HepG2 (cell line): ENCODE results near the gene PLXNA1. TPM values are rescaled to one million over a fixed set of nuclear protein-coding genes. Genes with fewer than 3 reads are reported as not detected.
A peak's percentile ranks its signal among the peaks of the same experiment; 100 is the strongest.

Experiments
- ATAC-seq: fragments of 200-7000 bp; cut with Tn5 transposase; 3 replicates; pipeline ENCODE4 v1.9.1; 2020; ENCODE audit warnings: mild to moderate bottlenecking, moderate library complexity
- BruUV-seq: library from RNA; stranded (reverse); fragments of 400-500 nt; replicated peaks from 2 replicates; lab custom pipeline; 2021; lab: Mats Ljungman, UMichigan
- CTCF ChIA-PET: fragments of 300-600 bp; formaldehyde crosslinking; extraction: SDS; loops from one replicate; lab custom pipeline; 2021; ENCODE audit warnings: low total read pairs, inconsistent platforms, low intra/inter-chr PET ratio; lab: Yijun Ruan, JAX
- POLR2A ChIA-PET: fragments of 350-600 bp; sonication (Branson Sonifier 250); formaldehyde crosslinking; loops from one replicate; lab custom pipeline; 2020; ENCODE audit warnings: antibody characterized with exemption, inconsistent platforms; lab: Yijun Ruan, JAX
- DNase-seq: peaks from one replicate; pipeline ENCODE4 v3.0.0-alpha.2; 2015; ENCODE audit warnings: low spot score
- FAIRE-seq: peaks from 3 replicates; lab custom pipeline; 2011; peaks lifted over from hg19 to GRCh38; lab: Jason Lieb, UNC
- H2AFZ ChIP-seq: one replicate; pipeline ENCODE4 v1.6.1; 2011; ENCODE audit warnings: low read length, inconsistent platforms
- H3K27ac ChIP-seq: fragments of 300-600 bp; 3 replicates; pipeline ENCODE4 v1.8.0; 2011; ENCODE audit warnings: mixed run types, mild to moderate bottlenecking, mixed read lengths, low read length, inconsistent platforms; ENCODE audit not compliant: insufficient read depth; ENCODE audit errors: extremely low read length
- H3K27me3 ChIP-seq, 2 experiments: fragments of 200-600 bp in 1 of 2; 2 replicates in 1 of 2; 3 replicates in 1 of 2; pipeline versions ENCODE4 v1.6.0 to v1.8.0; 2011; ENCODE audit warnings: low read length in 2 of 2, mild to moderate bottlenecking in 2 of 2, moderate library complexity in 2 of 2, inconsistent platforms in 1 of 2; ENCODE audit not compliant: insufficient read depth in 2 of 2, control insufficient read depth in 1 of 2
- H3K36me3 ChIP-seq, 2 experiments: fragments of 200-600 bp in 1 of 2; replicated peaks in 1 of 2; 2 replicates in 1 of 2; 3 replicates in 1 of 2; pipeline versions ENCODE4 v1.5.1 to v1.8.0; 2011; ENCODE audit warnings: low read length in 2 of 2, inconsistent platforms in 1 of 2; ENCODE audit not compliant: insufficient read depth in 2 of 2, control insufficient read depth in 1 of 2
- H3K4me1 ChIP-seq: 2 replicates; pipeline ENCODE4 v1.5.1; 2012; ENCODE audit warnings: low read length, inconsistent platforms; ENCODE audit not compliant: insufficient read depth
- H3K4me2 ChIP-seq: 2 replicates; pipeline ENCODE4 v1.6.0; 2011; ENCODE audit warnings: low read depth, low read length, inconsistent platforms
- H3K4me3 ChIP-seq, 3 experiments: fragments of 200-600 bp in 1 of 3; sonication (generic), shearing (Covaris generic) in 1 of 3; replicated peaks in 1 of 3; 2 replicates each; pipeline ENCODE4 v1.5.1; 2011 to 2016; ENCODE audit warnings: low read length in 3 of 3, inconsistent platforms in 2 of 3, low read depth in 2 of 3, mild to moderate bottlenecking in 2 of 3, control low read depth in 1 of 3, mixed read lengths in 1 of 3; ENCODE audit not compliant: insufficient read depth in 1 of 3
- H3K79me2 ChIP-seq: one replicate; pipeline ENCODE4 v1.6.1; 2011; ENCODE audit warnings: low read length, inconsistent platforms; ENCODE audit not compliant: insufficient read depth
- H3K9ac ChIP-seq: 2 replicates; pipeline ENCODE4 v1.6.0; 2011; ENCODE audit warnings: mild to moderate bottlenecking, low read depth, low read length, inconsistent platforms; ENCODE audit not compliant: insufficient read depth
- H3K9me3 ChIP-seq: 2 replicates; pipeline ENCODE4 v1.5.1; 2012; ENCODE audit warnings: mild to moderate bottlenecking, low read length
- H4K20me1 ChIP-seq: 2 replicates; pipeline ENCODE4 v1.6.0; 2011; ENCODE audit warnings: inconsistent platforms, mild to moderate bottlenecking, low read length, moderate library complexity; ENCODE audit not compliant: insufficient read depth
- ATF4 ChIP-seq, 2 experiments: fragments of 450-650 bp in 1 of 2; sonication (generic) in 1 of 2; formaldehyde crosslinking; IDR thresholded peaks; 2 replicates each; pipeline versions ENCODE4 v1.5.0 to v1.8.0; 2020 to 2022; ENCODE audit warnings: mild to moderate bottlenecking in 1 of 2, missing genetic modification reagents in 1 of 2
- ATF7 ChIP-seq, 2 experiments: fragments of 450-650 bp in 1 of 2; sonication (generic) in 1 of 2; formaldehyde crosslinking in 1 of 2; IDR thresholded peaks; 2 replicates each; pipeline versions ENCODE4 v1.4.0 to v1.6.1; 2016 to 2020; ENCODE audit warnings: antibody characterized with exemption in 1 of 2, mild to moderate bottlenecking in 1 of 2, missing genetic modification reagents in 1 of 2
- CEBPG ChIP-seq: IDR thresholded peaks from 2 replicates; pipeline ENCODE4 v1.6.1; 2016
- MAFG ChIP-seq: sonication (generic); formaldehyde crosslinking; IDR thresholded peaks from 2 replicates; pipeline ENCODE4 v1.5.1; 2020; ENCODE audit warnings: mild to moderate bottlenecking, missing genetic modification reagents
- NR0B2 ChIP-seq: sonication (generic); formaldehyde crosslinking; IDR thresholded peaks from 2 replicates; pipeline ENCODE4 v1.4.0; 2020; ENCODE audit warnings: mild to moderate bottlenecking, missing genetic modification reagents
- RERE ChIP-seq: IDR thresholded peaks from 2 replicates; pipeline ENCODE4 v1.6.1; 2016; ENCODE audit warnings: low read depth, missing genetic modification reagents, missing compliant biosample characterization
- SRF ChIP-seq: IDR thresholded peaks from 2 replicates; pipeline ENCODE4 v1.6.1; 2011; ENCODE audit warnings: mild to moderate bottlenecking, low read depth, low read length, moderate library complexity
- ZMYM3 ChIP-seq: sonication (generic); formaldehyde crosslinking; IDR thresholded peaks from 2 replicates; pipeline ENCODE4 v1.5.1; 2020; ENCODE audit warnings: mild to moderate bottlenecking, missing genetic modification reagents
- ZNF460 ChIP-seq: sonication (generic); formaldehyde crosslinking; IDR thresholded peaks from 2 replicates; pipeline ENCODE4 v1.5.1; 2020; ENCODE audit warnings: missing genetic modification reagents, mild to moderate bottlenecking, borderline replicate concordance
- ZNF510 ChIP-seq: sonication (generic); formaldehyde crosslinking; IDR thresholded peaks from 2 replicates; pipeline ENCODE4 v1.4.0; 2020; ENCODE audit warnings: low read depth, mild to moderate bottlenecking, missing genetic modification reagents
- ZNF629 ChIP-seq: sonication (generic); formaldehyde crosslinking; conservative IDR thresholded peaks from 2 replicates; pipeline ENCODE4 v1.5.0; 2020; ENCODE audit warnings: missing genetic modification reagents
- ZNF747 ChIP-seq: sonication (generic); formaldehyde crosslinking; IDR thresholded peaks from 2 replicates; pipeline ENCODE4 v1.8.1; 2023; ENCODE audit warnings: missing genetic modification reagents, mild to moderate bottlenecking, borderline replicate concordance
- ZNF770 ChIP-seq: sonication (generic); formaldehyde crosslinking; IDR thresholded peaks from 2 replicates; pipeline ENCODE4 v1.5.0; 2020; ENCODE audit warnings: mild to moderate bottlenecking, missing genetic modification reagents
- ZNF772 ChIP-seq: sonication (generic); formaldehyde crosslinking; IDR thresholded peaks from 2 replicates; pipeline ENCODE4 v1.5.0; 2020; ENCODE audit warnings: mild to moderate bottlenecking, missing genetic modification reagents
- WGBS: methylation state at CpG from one replicate; pipeline ENCODE4 v1.1.6; 2017; ENCODE audit warnings: low lambda C conversion rate; 5-methylcytosine and 5-hydroxymethylcytosine counted together
- in situ Hi-C: cut with HindIII; loops from 2 replicates; pipeline ENCODE4 v1.10.0; 2017; ENCODE audit warnings: low pct_unique_long_range_greater_than_20kb; ENCODE audit not compliant: extremely low pct_ligation_motif_present
- intact Hi-C: fragments of 100-400 bp; cut with micrococcal nuclease; formaldehyde crosslinking; loops from one replicate; pipeline ENCODE4 v1.10.0; 2022; ENCODE audit not compliant: unreplicated experiment
- polyA plus RNA-seq, 8 experiments: library from polyadenylated mRNA; depleted of rRNA in 3 of 8; stranded (reverse) in 7 of 8; unstranded in 1 of 8; fragments of >200 nt; fragmentation: Illumina TruSeq in 4 of 8; extraction: Trizol in 4 of 8; gene quantifications; 2 replicates each; pipeline versions ENCODE4 v1.2.1 to v1.2.3, GENCODE V29; 2011 to 2016; ENCODE audit warnings: low read depth in 4 of 8, missing spikeins in 1 of 8, mixed read lengths in 1 of 8; ENCODE audit not compliant: insufficient read depth in 1 of 8
- total RNA-seq, 5 experiments: library from RNA; depleted of rRNA; stranded (reverse); fragments of >200 nt; fragmentation: Illumina TruSeq; extraction: Trizol; gene quantifications; 2 replicates each; pipeline ENCODE4 v1.2.3, GENCODE V29; 2016; ENCODE audit warnings: low read depth in 1 of 5

Gene PLXNA1
- total and polyA plus RNA-seq, 2 of the 13 experiments (the other 11 are each of a cell fraction or from before 2014, with no cell fraction given): 16.6 to 18.2 TPM

- H3K27me3 ChIP-seq: no peaks in the 10 kb centered on the region
- intact Hi-C loops (no loop called here), in situ Hi-C loops (no loop called here)
- H3K79me2 ChIP-seq: no peaks in the 10 kb centered on the region
- H3K4me3 ChIP-seq: no peak overlapping the region
- no peaks in the 10 kb centered on the region for H3K9me3 ChIP-seq
- TF ChIP-seq ZMYM3 (peak; percentile 68), SRF (no peak), ZNF460 (CRISPR knock-in tag) (no peak), ZNF772 (CRISPR knock-in tag) (no peak), ZNF770 (CRISPR knock-in tag) (no peak), RERE (CRISPR knock-in tag) (no peak), CEBPG (peak; percentile 46), ZNF510 (no peak), ATF7 (IDR thresholded peaks at IDR 0.05) (no peak), ATF7 (CRISPR knock-in tag; IDR thresholded peaks at IDR 0.05) (no peak), ZNF629 (CRISPR knock-in tag) (peak; percentile 93), ATF4 (CRISPR knock-in tag; IDR thresholded peaks at IDR 0.05) (peak in 1 of 2 experiments; percentile 91; a peak in 2 of 4 replicates), NR0B2 (CRISPR knock-in tag) (no peak), MAFG (CRISPR knock-in tag) (no peak), ZNF747 (CRISPR knock-in tag) (no peak)
- WGBS: 100% methylated on average over 3 of the region's 8 CpGs
- FAIRE-seq (no peak), DNase-seq (no peak), ATAC-seq (no peak)
- no peaks in the 10 kb centered on the region for H3K4me1 ChIP-seq
- BruUV-seq: no TSS peak
- H3K4me2 ChIP-seq: no peak overlapping the region
- no peak overlapping the region for H3K9ac ChIP-seq
- ChIA-PET POLR2A (no interaction called here), CTCF (no interaction called here)
- H3K27ac ChIP-seq: no peak overlapping the region
- H2AFZ ChIP-seq: no peak overlapping the region
- H4K20me1 ChIP-seq: no peaks in the 10 kb centered on the region
- peaks cover 17 to 21% of the 10 kb centered on the region in 2 experiments; a peak in 4 of 5 replicates for H3K36me3 ChIP-seq
These were observed 28.5 kb downstream of the PLXNA1 start for GRCh38 chr3:127011270-127011992.
